Measurements from ENCODE around the gene BCL2L12. TPM values are rescaled to one million over a fixed set of nuclear protein-coding genes. Genes with fewer than 3 reads are reported as not detected.

The BCL2L12 gene
- total RNA-seq, 1 experiment from 2014 or later, result 145 TPM

DNA sequence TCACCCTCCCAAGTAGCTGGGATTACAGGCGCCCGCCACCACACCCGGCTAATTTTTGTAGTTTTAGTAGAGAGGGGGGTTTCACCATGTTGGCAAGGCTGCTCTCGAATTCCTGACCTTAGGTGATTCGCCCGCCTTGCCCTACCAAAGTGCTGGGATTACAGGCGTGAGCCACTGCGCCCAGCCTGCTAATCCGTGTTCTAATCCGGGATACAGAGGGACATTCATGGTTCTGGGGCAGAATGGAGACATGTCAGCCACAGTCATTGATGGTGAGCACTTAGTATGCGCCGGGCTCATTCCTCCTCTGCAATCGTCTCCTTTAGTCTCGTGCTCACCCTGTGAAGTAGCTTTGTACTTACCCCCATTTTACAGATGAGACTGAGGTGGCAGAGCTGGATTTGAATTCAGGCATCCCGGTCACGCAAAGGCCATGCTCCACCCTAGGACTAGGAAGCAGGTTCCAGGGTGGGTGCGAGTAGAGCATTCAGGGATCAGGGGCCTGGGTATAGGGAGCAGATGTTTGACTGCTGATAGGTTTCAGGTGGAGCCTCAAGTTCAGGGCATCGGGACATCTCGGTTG lies 34.0 kb upstream of the BCL2L12 start:
- H2BK5ac ChIP-seq (ENCODE audit: insufficient read length, low read length), result no peak overlapping the region
- no peaks in the 10 kb centered on the region for H3K79me2 ChIP-seq (ENCODE audit: insufficient read depth, low read length)
- no peak overlapping the region for H3K23ac ChIP-seq (ENCODE audit: insufficient read length, low read depth, low read length)
- no peak overlapping the region for H2BK20ac ChIP-seq (ENCODE audit: low read depth, low read length, poor library complexity, severe bottlenecking)
- H3K27me3 ChIP-seq (ENCODE audit: insufficient read depth, low read length), result no peaks in the 10 kb centered on the region
- no peak overlapping the region for H3K4ac ChIP-seq (ENCODE audit: low read depth, low read length)
- H3K23me2 ChIP-seq (ENCODE audit: insufficient read length, low read depth, low read length, poor library complexity, severe bottlenecking), result no peaks in the 10 kb centered on the region
- Mint-ChIP-seq H3K27me3 (ENCODE audit: low read depth) (peaks cover 12% of the 10 kb centered on the region), H3K27ac (peak overlapping the region in 1 of 3 experiments; percentile 55; a peak in 1 of 7 replicates), H3K4me1 (peaks cover 21 to 24% of the 10 kb centered on the region in 2 experiments), H3K36me3 (ENCODE audit: insufficient read depth in 1 of 3, low read depth in 3 of 3) (peaks cover 9 to 25% (median 18%) of the 10 kb centered on the region in 3 experiments), H3K9me3 (no peaks in the 10 kb centered on the region), H3K4me3 (no peak overlapping the region)
- no peaks in the 10 kb centered on the region for H3K9me3 ChIP-seq (ENCODE audit: control insufficient read depth, low read depth, low read length)
- no peak overlapping the region for H3K14ac ChIP-seq (ENCODE audit: insufficient read depth, low read length)
- no peak overlapping the region for H4K91ac ChIP-seq (ENCODE audit: insufficient read length, low read depth, low read length)
- no peak overlapping the region for H3K4me2 ChIP-seq (ENCODE audit: insufficient read depth, insufficient read length, low read length)
- H2AFZ ChIP-seq (ENCODE audit: low read length), result no peak overlapping the region
- WGBS (ENCODE audit: extremely low coverage, insufficient read length, low lambda C conversion rate), result no CpG with 5 or more reads among the region's 19 CpGs
- H3K79me1 ChIP-seq (ENCODE audit: insufficient read depth, low read depth, low read length, poor library complexity, severe bottlenecking), result no peaks in the 10 kb centered on the region
- no peak overlapping the region for H4K8ac ChIP-seq (replicated peaks; ENCODE audit: insufficient read length, low read depth, low read length)
- no peak overlapping the region for H2BK120ac ChIP-seq (ENCODE audit: low read depth, low read length, poor library complexity, severe bottlenecking)
- H3T11ph ChIP-seq (ENCODE audit: low read length), result no peak overlapping the region
- no peak overlapping the region for H2AK5ac ChIP-seq (ENCODE audit: insufficient read length, low read length)
- no peak overlapping the region for H3K56ac ChIP-seq (ENCODE audit: insufficient read length, low read depth, low read length)
- no peaks in the 10 kb centered on the region for H3K4me1 ChIP-seq (ENCODE audit: insufficient read depth, low read length)
- H3K18ac ChIP-seq (ENCODE audit: insufficient read length, low read depth, low read length), result no peak overlapping the region
- DNase-seq, result no peak
- peaks cover 2% of the 10 kb centered on the region for H4K20me1 ChIP-seq (ENCODE audit: control insufficient read depth, insufficient read depth, insufficient read length)
- no peak overlapping the region for H4K5ac ChIP-seq (ENCODE audit: insufficient read length, low read depth, low read length)
- no peak overlapping the region for H3K9ac ChIP-seq (ENCODE audit: extremely low read depth, insufficient read length, low read length)
- H2BK12ac ChIP-seq (ENCODE audit: insufficient read length, low read depth, low read length), result no peak overlapping the region
- TF ChIP-seq, protein P1, sequence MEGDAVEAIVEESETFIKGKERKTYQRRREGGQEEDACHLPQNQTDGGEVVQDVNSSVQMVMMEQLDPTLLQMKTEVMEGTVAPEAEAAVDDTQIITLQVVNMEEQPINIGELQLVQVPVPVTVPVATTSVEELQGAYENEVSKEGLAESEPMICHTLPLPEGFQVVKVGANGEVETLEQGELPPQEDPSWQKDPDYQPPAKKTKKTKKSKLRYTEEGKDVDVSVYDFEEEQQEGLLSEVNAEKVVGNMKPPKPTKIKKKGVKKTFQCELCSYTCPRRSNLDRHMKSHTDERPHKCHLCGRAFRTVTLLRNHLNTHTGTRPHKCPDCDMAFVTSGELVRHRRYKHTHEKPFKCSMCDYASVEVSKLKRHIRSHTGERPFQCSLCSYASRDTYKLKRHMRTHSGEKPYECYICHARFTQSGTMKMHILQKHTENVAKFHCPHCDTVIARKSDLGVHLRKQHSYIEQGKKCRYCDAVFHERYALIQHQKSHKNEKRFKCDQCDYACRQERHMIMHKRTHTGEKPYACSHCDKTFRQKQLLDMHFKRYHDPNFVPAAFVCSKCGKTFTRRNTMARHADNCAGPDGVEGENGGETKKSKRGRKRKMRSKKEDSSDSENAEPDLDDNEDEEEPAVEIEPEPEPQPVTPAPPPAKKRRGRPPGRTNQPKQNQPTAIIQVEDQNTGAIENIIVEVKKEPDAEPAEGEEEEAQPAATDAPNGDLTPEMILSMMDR (conservative IDR thresholded peaks at IDR 0.05), result no peak
- H3K27ac ChIP-seq (ENCODE audit: insufficient read length, low read depth, low read length), result no peak overlapping the region
- no peak overlapping the region for H2BK15ac ChIP-seq (ENCODE audit: low read depth, low read length)
